Urothelium cell line (cell line): ENCODE results near the gene MLIP.
A peak's percentile ranks its signal among the peaks of the same experiment; 100 is the strongest.
"Not testable (repeated sequence)": the region's sequence is repeated elsewhere in the genome, so short reads cannot be mapped to it uniquely, and the experiment has no call there.

Experiments
- DNase-seq: peaks from one replicate; pipeline ENCODE4 v3.0.0; 2011; ENCODE audit warnings: low spot score, mixed read lengths
- FAIRE-seq: peaks from 2 replicates; lab custom pipeline; 2011; peaks lifted over from hg19 to GRCh38; lab: Jason Lieb, UNC

MLIP gene

DNA sequence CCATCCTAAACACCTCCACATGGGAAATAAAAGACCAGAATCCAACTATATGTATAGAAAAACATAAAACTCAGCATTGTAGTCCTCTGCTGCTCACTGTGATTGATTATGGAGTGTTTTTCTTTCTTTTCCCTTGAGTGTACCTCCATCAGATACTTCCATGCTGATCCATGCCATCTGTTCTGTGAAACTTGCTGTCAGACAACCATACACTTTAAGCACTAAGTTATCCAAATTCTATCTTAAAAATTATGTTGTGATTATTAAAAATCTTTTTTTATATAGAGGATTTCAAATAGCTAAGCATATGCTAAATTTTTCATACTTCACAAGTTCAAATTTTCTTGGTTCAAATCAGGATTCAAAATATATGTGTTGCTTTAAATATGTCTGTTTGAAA, 105.1 kb downstream of the MLIP start:
- no peak for DNase-seq
- FAIRE-seq = no peak

DNA sequence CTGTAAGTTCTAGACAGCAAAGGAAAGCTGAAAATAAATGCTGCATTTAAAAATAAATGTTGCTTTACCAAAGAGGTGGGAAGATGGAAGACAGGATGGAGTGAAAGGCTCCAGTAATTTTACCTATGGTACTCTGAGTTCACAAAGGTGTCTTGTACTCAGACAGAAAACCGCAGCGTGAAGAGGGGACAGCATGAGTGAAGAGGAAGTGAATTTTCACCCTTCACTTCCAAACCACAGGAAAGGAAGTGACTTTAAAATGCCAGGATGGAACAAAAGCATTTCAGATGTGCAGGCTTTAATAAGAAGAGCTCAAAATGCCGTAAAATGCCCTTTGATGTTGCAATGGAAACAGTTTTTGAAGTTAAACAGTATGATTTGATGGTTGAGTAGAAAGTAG, 105.8 kb downstream of the MLIP start:
- DNase-seq = no peak
- FAIRE-seq = no peak

GRCh38 chr6:54222217-54222616, 111.0 kb downstream of the MLIP start:
- FAIRE-seq = no peak

DNA sequence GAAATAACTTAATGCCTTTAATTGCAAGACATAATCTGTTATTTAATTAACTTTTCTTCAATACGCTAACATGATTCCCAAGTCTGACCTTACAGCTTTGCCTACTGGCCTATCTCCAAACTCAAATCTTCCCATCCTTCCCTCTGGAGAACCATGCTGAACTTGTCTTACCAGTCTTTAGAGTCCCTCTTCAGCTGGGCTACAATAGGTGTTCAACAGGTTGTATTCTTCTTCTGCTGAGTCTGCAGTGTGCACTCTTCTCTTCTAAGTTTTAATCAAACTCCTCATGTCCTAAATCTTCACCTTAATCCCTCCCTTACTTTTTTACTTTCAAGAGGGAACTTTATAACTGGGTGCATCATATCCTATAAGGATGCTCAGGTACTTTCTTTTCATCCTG, 121.5 kb downstream of the MLIP start:
- FAIRE-seq (no peak), DNase-seq (no peak)

More at GRCh38 chr6:54222217-54222616, 111.0 kb downstream of the MLIP start:
- DNase-seq = no peak

DNA sequence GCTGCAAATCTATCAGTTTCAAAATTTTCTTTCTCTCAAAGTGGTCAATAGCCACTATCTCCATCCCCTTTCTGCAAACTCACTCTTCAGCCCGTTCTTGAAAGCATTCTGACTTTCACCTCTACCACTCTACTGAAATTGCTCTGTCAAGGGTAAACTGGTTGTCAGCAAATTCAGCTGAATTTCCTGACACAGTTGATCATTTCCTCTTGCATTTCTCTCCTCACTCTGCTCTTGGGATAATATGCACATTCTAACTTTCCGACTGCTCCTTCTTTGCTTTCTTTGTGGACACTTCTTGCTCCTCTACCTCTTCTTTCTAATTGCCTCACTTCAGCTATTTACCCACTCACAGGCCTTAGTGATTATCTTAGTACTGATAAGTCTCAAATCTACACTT, 123.3 kb downstream of the MLIP start:
- FAIRE-seq (no peak), DNase-seq (no peak)

DNA sequence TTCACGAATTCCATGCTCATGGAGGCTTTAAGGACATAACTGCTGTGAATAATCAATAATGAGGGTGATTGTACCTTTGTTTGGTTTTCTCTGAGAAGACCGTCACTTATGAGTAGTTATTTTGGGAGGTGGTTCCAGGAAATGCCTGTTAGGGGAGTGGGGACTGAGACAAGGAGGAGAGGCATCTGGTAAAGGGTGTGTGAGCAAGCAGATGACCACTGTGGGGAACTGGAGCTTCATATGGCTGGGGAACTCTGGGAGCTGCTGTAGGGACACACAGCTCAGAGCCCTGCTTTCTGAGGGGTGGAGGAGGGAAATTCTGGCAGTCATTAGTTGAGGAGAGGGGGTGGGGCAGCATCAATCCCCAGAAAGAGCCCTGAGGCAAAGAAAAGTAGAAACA, 125.7 kb downstream of the MLIP start:
- no peak for FAIRE-seq
- peak; percentile 13 for DNase-seq

DNA sequence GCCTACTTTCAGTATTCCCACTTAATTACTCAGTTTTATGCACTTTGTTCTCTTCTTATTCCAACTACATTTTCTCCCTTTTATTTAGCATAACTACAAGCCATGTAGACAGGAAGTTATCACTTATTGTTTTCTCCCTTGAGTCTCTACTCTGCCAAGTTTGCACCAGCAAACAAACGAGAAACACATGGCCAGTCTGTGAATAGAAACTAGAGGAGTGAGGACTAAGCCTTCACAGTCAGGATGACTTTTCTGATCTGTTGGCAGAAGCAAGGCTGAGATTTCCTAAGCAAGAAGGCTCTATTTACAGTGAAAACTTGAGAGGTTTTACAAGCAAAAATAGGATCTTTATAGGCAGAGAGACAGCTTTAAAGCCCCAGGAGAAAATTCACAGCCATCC, 127.2 kb downstream of the MLIP start:
- FAIRE-seq (no peak), DNase-seq (no peak)

GRCh38 chr6:54243699-54244098, 132.5 kb downstream of the MLIP start:
- DNase-seq (no peak), FAIRE-seq (no peak)

DNA sequence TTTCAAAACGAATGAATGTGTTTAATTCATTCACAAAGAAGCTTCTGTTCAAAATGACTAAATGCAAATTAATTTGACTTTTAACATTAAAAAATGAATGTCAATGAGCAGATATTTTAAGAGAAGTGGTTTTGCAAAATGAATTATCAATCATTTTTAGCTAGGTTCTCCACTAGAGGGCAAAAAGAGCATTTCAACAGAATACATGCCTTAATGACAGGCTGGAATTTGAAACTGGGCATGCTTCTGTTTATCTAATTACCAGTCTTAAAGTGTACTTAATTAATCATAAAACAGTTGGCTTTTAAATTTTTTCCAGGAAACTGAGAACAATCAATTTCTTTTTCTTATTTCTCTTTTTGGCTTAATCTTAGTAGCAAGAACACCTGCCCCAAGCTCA, 133.2 kb downstream of the MLIP start:
- DNase-seq = peak; percentile 29
- FAIRE-seq = no peak

- FAIRE-seq (no peak), DNase-seq (no peak)
Observed at GRCh38 chr6:54245265-54245664, 134.0 kb downstream of the MLIP start.

DNA sequence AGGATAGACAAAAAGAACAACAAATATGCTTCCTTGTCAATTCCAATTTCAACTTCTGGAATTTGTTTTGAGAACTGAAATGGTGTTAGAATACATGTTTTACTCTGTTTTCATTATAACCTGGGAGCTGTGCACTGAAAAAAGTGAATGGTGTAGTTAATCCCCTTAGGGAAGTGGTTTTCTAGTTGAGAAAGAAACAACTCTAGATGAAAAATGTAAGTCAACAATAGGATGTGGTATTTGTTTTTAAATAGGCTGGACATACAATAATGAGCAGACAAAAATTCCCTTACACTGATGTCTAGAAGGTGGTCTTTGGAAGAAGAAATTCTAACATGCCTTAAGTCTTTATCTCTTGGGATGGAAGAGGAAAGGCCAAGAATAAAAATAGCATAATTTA, 137.1 kb downstream of the MLIP start:
- DNase-seq (no peak), FAIRE-seq (no peak)

DNA sequence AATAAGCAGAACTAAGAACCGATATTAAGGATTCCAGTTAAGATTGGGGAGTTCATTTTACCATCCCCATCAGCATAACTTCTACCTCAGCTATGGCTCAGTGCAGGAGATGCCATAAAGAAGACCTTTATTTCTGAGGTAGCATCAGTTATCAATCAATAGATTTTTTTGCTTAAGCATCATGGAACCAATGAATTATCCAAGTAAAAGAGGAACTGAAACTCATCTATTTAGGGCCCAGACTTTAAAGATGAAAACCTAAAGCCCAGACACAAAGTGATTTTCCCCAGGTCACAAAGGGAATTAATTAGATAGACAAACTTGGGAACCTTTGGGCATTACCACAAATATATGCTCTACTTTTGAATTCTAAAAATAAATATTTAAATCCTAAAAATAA, 137.8 kb downstream of the MLIP start:
- FAIRE-seq (no peak), DNase-seq (no peak)

DNA sequence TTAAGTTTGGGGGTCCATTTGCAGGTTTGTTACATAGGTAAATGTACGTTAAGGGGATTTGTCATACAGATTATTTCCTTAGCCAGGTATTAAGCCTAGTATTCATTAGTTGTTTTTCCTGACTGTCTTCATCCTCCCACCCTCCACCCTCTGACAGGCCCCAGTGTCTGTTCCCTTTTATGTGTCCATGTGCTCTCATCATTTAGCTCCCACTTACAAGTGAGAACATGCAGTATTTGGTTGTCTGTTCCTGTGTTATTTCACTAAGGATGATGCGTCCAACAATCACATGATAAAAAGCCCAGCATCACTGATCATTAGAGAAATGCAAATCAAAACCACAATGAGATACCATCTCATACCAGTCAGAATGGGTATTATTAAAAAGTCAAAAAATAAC, 138.6 kb downstream of the MLIP start:
- FAIRE-seq = not testable (repeated sequence)

DNA sequence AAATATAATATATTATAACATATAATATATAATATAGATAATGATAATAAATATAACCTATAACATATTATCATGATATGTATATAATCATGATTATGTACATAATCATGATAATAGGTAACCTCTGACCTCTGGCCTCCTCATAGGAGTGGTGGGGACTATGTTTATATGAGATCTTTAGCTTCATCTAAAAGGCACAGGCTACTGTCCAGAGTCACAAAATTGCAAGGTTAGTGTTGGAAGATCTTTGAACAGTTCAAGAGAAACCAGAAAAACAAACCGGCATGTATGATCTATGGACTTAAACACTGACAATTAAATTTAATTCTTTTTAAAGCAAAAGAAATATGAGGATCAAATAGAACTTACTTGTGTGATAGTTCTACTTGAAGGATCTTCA, 141.3 kb downstream of the MLIP start:
- FAIRE-seq = no peak
- no peak for DNase-seq

More for the DNA sequence above, 138.6 kb downstream of the MLIP start:
- not testable (repeated sequence) for DNase-seq

- no peak for FAIRE-seq
- DNase-seq = no peak
Observed at GRCh38 chr6:54252916-54253315, 141.7 kb downstream of the MLIP start.

DNA sequence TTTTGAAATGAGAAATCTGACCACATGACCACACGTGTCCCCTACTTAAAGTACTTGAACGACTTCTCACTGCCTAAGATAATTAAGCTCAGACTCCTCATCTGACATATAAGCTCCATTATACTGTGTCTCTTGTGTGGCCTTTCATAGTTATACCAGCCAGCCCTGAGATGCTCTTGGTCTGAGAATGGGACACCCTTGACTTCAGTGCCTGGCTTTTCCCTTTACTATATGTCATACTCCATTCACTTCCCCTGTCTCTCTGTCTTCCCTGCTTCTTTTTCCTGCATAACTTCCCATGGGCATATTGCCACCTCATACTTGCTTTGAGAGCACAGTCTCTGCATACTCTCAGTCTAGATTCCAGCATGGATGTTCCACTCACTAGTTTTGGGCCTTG, 143.6 kb downstream of the MLIP start:
- FAIRE-seq = no peak
- no peak for DNase-seq

GRCh38 chr6:54255886-54256285, 144.6 kb downstream of the MLIP start:
- no peak for DNase-seq
- FAIRE-seq = no peak

GRCh38 chr6:54260025-54260424, 148.8 kb downstream of the MLIP start:
- FAIRE-seq (no peak), DNase-seq (no peak)

- DNase-seq (no peak), FAIRE-seq (no peak)
Observed at GRCh38 chr6:54262499-54262898, 151.3 kb downstream of the MLIP start.

DNA sequence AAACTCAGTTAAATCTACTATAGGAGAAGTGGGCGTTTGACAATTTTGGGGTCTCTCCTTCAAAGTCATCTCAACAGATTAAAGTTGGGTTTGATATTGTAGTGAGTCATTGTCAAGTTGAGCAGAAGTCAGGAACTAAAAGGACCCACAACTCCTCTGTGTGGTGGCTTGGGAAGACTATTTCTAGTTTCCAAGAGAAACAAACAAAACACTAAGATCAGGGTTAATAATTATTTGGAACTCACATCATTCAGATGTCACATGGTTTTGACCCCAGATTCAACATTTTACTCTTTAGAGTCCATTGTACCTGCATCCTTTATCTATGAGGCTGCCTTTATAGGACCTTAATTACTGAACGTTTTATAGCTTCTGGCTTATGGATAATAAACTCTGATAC, 151.7 kb downstream of the MLIP start:
- DNase-seq = no peak
- no peak for FAIRE-seq

GRCh38 chr6:54264581-54265272, 153.5 kb downstream of the MLIP start:
- FAIRE-seq (no peak), DNase-seq (no peak)

DNA sequence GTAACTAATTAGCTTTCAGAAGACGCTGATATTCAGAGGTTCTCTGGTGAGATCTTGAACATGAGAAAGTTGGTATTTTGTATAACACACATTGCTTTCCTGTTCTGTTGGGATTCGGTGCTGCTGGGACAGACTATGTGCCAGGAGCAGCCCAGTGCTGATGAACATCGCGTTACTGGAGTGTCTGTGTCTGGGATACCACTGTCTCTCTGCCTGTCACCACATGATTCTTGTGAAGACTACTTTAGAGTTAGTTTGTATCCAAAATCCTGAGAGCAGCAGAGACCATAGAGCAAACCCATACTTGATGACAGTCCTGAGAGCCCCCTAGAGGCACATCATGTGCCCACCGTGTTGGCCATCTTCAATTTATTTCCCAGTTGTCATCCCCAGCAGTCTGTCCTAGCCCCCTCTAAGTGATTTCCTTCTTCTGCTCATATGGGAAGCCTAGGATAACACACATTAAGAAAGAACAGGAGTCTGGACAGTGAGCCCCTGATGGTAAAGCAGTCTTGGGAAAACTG, 155.2 kb downstream of the MLIP start:
- DNase-seq (no peak), FAIRE-seq (no peak)

DNA sequence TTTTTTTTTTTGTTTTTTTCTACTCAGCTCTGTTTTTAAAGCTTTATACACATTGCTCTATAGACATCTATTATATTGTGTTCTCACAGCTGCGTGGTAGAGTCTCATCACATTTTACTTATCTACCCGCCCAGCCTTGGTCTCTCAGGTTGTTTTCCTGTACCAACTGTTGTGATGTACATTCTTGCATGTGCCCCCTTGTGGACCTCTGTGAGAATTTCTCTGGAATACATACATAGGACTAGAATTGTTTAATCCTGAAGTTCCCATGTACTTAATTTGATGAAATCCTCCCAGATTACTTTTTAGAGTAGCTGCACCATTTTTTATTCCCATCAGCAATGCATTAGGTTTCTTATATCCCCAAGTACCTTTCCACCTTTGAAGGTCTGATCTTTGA, 156.6 kb downstream of the MLIP start:
- FAIRE-seq (peak; percentile 13), DNase-seq (peak; percentile 52)
